Loucy (cell line): Measurements from ENCODE around the gene AAMDC.

Experiments
- EZH2phosphoT487 ChIP-seq: fragments of 200-600 bp; IDR thresholded peaks from 2 replicates; pipeline ENCODE4 v1.6.1; 2018; ENCODE audit warnings: antibody characterized with exemption, mild to moderate bottlenecking, moderate library complexity, borderline replicate concordance
- TF ChIP-seq, protein P1 (sequence below): fragments of 200-600 bp; sonication (generic); conservative IDR thresholded peaks from 2 replicates; pipeline ENCODE4 v1.5.1; 2014; ENCODE audit warnings: mild to moderate bottlenecking, antibody characterized with exemption, low read length

DNA sequence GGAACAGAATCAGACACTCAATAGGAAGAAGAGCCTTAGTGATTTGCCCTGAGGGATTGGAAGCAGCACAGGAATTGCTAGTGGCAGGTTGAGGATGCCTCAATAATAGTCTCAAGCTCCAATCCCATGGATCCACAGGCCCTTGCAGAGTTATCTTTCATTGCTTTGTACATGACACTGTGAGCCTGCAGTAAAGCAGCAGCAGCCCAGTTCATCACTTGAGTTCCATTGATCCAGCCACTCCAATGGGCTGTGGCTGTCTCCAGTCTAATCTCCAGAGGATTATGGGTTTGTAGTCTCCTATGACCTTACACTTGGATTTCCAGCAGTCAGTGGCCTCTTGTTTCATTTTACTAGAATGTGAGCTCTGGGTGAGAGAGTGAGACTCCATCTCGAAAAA is 45.4 kb downstream of the AAMDC start:
- TF ChIP-seq, protein P1, sequence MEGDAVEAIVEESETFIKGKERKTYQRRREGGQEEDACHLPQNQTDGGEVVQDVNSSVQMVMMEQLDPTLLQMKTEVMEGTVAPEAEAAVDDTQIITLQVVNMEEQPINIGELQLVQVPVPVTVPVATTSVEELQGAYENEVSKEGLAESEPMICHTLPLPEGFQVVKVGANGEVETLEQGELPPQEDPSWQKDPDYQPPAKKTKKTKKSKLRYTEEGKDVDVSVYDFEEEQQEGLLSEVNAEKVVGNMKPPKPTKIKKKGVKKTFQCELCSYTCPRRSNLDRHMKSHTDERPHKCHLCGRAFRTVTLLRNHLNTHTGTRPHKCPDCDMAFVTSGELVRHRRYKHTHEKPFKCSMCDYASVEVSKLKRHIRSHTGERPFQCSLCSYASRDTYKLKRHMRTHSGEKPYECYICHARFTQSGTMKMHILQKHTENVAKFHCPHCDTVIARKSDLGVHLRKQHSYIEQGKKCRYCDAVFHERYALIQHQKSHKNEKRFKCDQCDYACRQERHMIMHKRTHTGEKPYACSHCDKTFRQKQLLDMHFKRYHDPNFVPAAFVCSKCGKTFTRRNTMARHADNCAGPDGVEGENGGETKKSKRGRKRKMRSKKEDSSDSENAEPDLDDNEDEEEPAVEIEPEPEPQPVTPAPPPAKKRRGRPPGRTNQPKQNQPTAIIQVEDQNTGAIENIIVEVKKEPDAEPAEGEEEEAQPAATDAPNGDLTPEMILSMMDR = no peak
- no peak for TF ChIP-seq EZH2phosphoT487
